ENCODE results near the gene TLCD5. TPM values are rescaled to one million over a fixed set of nuclear protein-coding genes. Genes with fewer than 3 reads are reported as not detected.
A peak's percentile ranks its signal among the peaks of the same experiment; 100 is the strongest.

The TLCD5 gene
- total RNA-seq, 1 experiment from 2014 or later, result 8.6 TPM

- DNase-seq (ENCODE audit: low read depth), result peak; percentile 48
These were observed 11.7 kb downstream of the TLCD5 start for GRCh38 chr11:120336641-120337354.

DNA sequence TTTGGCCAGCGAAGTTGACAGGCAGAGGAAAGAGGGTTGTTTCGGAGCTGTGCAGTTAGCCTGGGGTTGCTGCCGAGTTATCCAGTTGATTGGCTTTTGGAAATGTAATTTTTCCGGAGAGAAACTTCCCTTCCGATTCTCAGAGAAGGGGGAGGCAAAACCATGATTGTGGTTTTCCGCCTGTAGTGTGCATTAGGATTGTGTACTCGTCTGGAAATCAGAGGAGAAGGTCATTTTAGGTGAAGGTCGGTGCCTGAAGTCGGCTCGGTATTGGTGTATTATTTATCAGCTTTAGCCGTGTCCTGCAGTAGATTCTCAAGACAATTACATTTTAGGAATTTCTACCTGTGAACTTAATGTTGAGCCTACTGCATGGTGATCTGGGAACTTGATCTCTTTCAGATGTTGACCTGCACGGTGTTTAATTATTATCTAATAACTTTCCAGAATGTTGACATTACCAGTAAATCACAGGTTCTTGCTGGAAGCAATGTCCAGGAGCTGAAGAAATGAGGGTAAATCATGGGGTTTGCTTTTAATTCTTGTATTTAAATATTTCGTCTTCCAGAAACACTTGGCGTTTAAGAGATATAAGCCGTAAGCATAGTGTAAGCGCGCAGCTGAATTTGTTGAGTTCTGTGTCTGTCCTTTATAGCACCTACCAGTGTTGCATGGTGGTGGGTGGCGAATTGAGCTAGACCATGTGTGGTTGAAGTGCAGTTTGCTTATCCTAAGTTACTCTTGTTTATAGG is 12.4 kb downstream of the TLCD5 start:
- DNase-seq (ENCODE audit: low read depth), result no peak

- DNase-seq (ENCODE audit: low read depth), result no peak
These were observed 13.2 kb downstream of the TLCD5 start for GRCh38 chr11:120338107-120338933.

DNA sequence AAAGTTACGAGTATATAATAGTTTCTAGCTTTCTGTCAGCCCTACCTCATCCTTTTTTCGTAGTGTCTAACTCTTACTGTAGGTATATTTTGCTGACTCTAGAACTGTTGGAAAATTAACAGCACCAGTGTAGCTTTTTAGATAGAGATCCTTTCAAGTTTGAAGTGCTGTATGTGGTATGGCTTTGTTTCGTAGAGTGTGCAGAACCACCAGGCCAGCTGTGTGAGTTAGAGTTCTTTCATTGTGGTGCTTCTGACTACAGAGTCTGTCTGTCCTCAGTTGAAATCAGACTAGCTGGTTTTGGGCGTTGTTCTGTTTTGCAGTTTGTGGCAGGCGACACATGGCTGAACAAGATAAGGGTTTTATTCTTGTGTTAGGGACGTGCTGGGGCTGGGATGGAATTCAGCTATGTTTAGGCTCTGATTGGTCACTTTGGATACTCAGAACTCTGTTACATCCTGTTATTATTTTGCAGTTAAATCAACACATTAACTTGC is 14.3 kb downstream of the TLCD5 start:
- no peak for DNase-seq (ENCODE audit: low read depth)

DNA sequence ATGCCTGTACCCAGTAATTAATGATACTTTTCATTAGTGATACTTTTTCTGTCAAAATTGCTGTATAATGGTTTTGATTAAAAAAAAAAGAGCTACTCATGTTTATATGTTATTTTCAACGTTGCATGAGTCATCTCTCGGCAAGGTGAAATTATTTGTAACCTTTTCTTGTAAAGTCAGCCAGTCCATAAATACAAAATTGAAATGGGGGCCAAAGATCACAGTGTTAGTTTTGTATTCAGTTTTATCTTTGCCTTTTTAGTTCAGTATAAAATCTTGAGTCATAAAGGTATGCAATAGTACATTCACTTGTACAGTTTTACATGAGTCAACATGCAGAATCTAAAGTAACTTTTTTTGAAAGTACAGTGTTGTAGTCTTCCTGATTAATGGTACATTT is 15.4 kb downstream of the TLCD5 start:
- DNase-seq (ENCODE audit: low read depth), result no peak

GRCh38 chr11:120342226-120342625 is 17.1 kb downstream of the TLCD5 start:
- DNase-seq (ENCODE audit: low read depth), result no peak

- DNase-seq (ENCODE audit: low read depth), result no peak
These were observed 17.6 kb downstream of the TLCD5 start for GRCh38 chr11:120342678-120343077.

DNA sequence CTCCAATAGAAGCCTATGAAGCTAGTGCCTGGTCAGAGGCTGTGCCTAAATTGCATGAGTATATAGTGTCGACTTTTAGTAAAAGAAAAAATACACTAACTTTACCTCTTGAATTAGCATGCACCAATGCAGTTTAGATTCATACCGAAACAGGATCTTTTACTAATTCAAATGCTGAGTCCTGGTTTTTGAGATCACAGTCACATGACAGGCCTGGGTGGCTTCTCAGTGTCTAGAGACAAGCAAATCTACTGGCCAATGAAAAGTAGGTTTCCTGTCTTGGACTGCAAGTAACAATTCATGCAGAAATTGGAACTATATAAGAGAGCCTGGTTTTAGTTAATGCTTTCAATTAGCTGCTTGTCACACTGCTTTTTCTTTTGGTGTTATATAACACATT is 18.3 kb downstream of the TLCD5 start:
- DNase-seq (ENCODE audit: low read depth), result no peak

DNA sequence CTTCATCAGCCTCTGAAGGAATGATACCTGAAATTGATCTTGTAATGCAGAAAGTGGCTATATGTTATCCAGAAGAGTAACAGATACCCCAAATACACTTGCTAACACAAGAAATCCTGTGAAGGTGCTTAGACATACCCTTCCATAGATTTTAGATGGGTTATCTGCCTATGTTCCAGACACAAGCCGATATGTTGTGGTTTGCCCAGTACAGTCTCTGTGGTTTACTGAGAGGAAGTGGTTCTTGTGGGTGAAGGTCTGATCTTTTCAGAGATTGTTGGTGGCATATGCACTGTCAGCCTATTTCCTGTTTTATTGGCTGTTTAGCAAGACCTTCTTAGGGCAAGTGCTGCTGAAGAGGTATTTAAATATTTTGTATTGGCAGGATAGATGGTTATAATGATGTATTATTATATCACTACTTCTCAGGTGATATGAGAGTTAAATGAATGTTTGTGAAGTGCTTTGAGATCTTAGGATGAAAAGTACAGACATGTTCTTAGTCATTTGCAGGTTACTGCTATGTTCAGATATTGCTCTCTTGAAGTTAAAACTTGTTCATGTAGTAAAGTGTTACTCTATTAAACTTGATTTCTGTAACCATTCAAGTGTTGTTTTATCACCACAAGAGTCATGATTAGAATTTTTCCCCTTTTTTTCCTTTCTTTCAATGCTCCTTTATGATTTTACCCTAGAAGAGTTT is 19.4 kb downstream of the TLCD5 start:
- peak; percentile 89 for DNase-seq (ENCODE audit: low read depth)

DNA sequence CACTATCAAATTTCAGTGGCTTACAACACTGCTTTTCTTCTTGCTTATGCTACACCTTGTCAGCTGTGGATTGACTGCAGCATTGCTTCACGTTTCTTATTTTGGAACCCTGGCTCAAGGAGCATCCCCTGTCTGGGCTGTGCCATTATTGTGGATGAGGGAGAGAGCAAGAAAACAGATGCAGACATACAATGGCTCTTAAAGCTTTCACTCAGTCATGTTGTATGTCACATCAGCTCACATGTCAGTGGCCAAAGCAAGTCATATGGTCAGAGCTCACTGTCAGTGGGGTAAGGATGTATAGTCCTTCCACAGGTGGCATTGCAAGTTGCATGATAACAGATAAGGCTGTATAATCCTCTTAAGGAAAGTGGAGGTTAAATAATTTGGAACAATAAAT is 21.1 kb downstream of the TLCD5 start:
- DNase-seq (ENCODE audit: low read depth), result no peak

- no peak for DNase-seq (ENCODE audit: low read depth)
These were observed 25.5 kb downstream of the TLCD5 start for GRCh38 chr11:120350637-120351036.

- DNase-seq (ENCODE audit: low read depth), result no peak
These were observed 27.3 kb downstream of the TLCD5 start for GRCh38 chr11:120352405-120352804.

- no peak for DNase-seq (ENCODE audit: low read depth)
These were observed 29.0 kb downstream of the TLCD5 start for GRCh38 chr11:120354068-120354467.

- no peak for DNase-seq (ENCODE audit: low read depth)
These were observed 29.7 kb downstream of the TLCD5 start for GRCh38 chr11:120354779-120355178.

- no peak for DNase-seq (ENCODE audit: low read depth)
These were observed 32.5 kb downstream of the TLCD5 start for GRCh38 chr11:120357620-120358019.

DNA sequence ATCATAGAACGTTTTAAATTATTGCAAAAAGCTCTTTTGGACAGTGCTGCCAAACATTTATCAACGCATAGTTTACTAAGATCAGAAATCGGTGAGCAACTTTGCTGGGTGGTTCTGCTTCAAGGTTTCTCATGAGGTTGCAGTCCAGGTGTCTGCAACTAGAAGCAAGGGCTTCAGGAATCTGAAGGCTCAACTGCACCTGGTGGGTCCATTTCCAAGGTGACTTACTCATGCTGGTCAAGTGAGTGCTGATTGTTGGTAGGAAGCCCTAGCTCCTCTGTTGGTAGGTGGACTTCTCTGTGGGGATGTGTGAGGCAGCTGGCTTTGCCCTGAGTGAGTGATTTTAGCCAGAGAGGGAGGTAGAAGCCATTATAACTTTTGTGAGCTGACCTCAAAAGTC is 33.6 kb downstream of the TLCD5 start:
- DNase-seq (ENCODE audit: low read depth), result no peak

DNA sequence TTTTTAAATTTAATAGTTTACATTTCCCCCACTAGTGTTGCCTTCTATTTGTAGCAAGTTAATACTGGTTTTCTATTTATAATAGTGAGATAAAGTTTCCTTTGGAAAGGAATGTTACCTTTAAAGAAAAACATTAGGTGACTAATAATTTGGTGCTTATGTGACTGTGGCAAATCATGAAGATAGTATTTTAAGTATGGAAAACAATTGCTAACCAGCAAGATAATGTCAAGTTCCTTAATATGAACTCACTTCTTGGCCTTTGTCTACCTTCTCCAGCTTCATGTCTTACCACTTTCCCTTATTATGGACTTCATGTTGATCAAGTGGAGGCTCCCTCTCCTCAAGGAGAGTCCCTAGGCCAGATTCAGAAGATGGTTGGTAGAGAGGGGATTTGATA is 38.3 kb downstream of the TLCD5 start:
- DNase-seq (ENCODE audit: low read depth), result no peak

GRCh38 chr11:120365512-120365911 is 40.4 kb downstream of the TLCD5 start:
- DNase-seq (ENCODE audit: low read depth), result no peak

GRCh38 chr11:120372296-120372695 is 47.2 kb downstream of the TLCD5 start:
- DNase-seq (ENCODE audit: low read depth), result no peak

GRCh38 chr11:120375076-120375475 is 50.0 kb downstream of the TLCD5 start:
- DNase-seq (ENCODE audit: low read depth), result no peak

DNA sequence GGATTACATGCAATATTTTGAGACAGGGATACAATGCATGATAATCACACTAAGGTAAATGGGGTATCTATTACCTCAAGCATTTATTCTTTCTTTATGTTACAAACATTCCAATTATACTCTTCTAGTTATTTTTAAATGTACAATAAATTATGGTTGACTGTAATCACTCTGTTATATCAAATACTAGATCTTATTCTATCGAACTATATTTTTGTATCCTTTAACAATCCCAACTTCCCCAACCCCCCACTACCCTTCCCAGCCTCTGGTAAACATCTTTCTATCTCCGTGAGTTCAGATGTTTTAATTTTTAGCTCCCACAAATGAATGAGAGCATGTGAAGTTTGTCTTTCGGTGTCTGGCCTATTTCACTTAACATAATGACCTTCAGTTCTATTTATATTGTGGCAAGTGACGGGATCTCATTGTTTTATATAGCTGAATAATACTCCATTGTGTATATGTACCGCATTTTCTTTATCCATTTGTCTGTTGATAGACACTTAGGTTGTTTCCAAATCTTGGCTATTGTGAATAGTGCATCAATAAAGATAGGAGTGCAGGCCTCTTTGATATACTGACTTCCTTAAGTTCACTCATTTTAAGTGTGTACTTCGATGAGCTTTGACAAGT is 51.6 kb downstream of the TLCD5 start:
- DNase-seq (ENCODE audit: low read depth), result no peak

Data from HT1080 (cell line).